Heart right ventricle (tissue), 16 donors: ENCODE data around the gene SERPINA4. TPM values are rescaled to one million over a fixed set of nuclear protein-coding genes. Genes with fewer than 3 reads are reported as not detected.

Experiments used
- ATAC-seq, 8 donors: fragments of 200-7000 bp; cut with Tn5 transposase; one replicate each; pipeline ENCODE4 v1.9.1; 2020; ENCODE audit warnings: mild to moderate bottlenecking in 8 of 8, moderate library complexity in 8 of 8, moderate number of reproducible peaks in 1 of 8
- DNase-seq, 2 donors: peaks; one replicate each; pipeline ENCODE4 v3.0.0-alpha.2; 2020
- H3K27ac ChIP-seq, 10 donors: fragments of 200-600 bp; sonication (generic) in 2 of 10; one replicate each; pipeline versions ENCODE4 v1.5.0 to v1.8.0; 2020 to 2022; ENCODE audit warnings: mild to moderate bottlenecking in 3 of 10
- H3K27me3 ChIP-seq, 7 donors: fragments of 200-600 bp; one replicate each; pipeline ENCODE4 v1.8.0; 2021 to 2022; ENCODE audit warnings: mild to moderate bottlenecking in 2 of 7
- H3K36me3 ChIP-seq, 9 donors: fragments of 200-600 bp; sonication (generic) in 1 of 9; one replicate each; pipeline versions ENCODE4 v1.5.0 to v1.8.0; 2020 to 2022; ENCODE audit warnings: mild to moderate bottlenecking in 2 of 9
- H3K4me1 ChIP-seq, 9 donors: fragments of 200-600 bp; sonication (generic) in 1 of 9; one replicate each; pipeline versions ENCODE4 v1.5.0 to v1.8.0; 2020 to 2022; ENCODE audit warnings: mild to moderate bottlenecking in 4 of 9
- H3K4me3 ChIP-seq, 10 donors: fragments of 200-600 bp; sonication (generic) in 2 of 10; one replicate each; pipeline versions ENCODE4 v1.5.0 to v1.8.0; 2020 to 2022; ENCODE audit warnings: mild to moderate bottlenecking in 7 of 10, moderate library complexity in 2 of 10
- H3K9me3 ChIP-seq, 11 donors: fragments of 200-600 bp in 10 of 11; sonication (generic) in 2 of 11; one replicate each; pipeline versions ENCODE4 v1.5.0 to v1.8.0; 2013 to 2022; ENCODE audit warnings: mild to moderate bottlenecking in 2 of 11, control low read depth in 1 of 11, moderate library complexity in 1 of 11
- WGBS, 2 donors: extraction: QIAGEN DNeasy Blood & Tissue Kit; methylation state at CpG; one replicate each; pipeline ENCODE4 v1.1.7; 2013; ENCODE audit warnings: inconsistent platforms in 1 of 2; 5-methylcytosine and 5-hydroxymethylcytosine counted together
- intact Hi-C, 10 donors: fragments of 100-400 bp; cut with DNase I; formaldehyde crosslinking; loops; one replicate each; pipeline versions ENCODE4 v1.11.1 to v1.14.2; 2022
- polyA plus RNA-seq, 2 donors: library from polyadenylated mRNA; stranded (reverse); fragments of 200-250 nt; gene quantifications; one replicate each; pipeline ENCODE4 v1.2.3, GENCODE V29; 2013
- total RNA-seq, 10 donors: library from RNA; stranded (reverse); fragmentation: NEBNext Ultra II Directional in 3 of 10; extraction: Animal tissue kit (Norgen Biotek cat#: 25700) in 3 of 10; gene quantifications; one replicate each; pipeline versions ENCODE4 v1.2.1 to v1.2.4, GENCODE V29; 2021 to 2023
- TF ChIP-seq, protein P1 (sequence below), 9 donors: fragments of 200-600 bp; sonication (generic) in 2 of 9; IDR thresholded peaks; one replicate each; pipeline versions ENCODE4 v1.5.0 to v1.8.0; 2021 to 2022; ENCODE audit warnings: antibody characterized with exemption in 9 of 9, mild to moderate bottlenecking in 5 of 9, moderate library complexity in 1 of 9
- donor health status: Arrhythmogenic right ventricular cardiomyopathy.
- donor health status: ischemic (EF 13 %, LVEDD 7.1; RV severe dilation, severe dysfunction).
- donor health status: healthy with polysubstance abuse.
- donor health status: DM: no; HTN: yes; CAD: no.
- donor health status: DM: no; HTN: no; CAD: no.
- donor health status: ischemic (EF 25% LVEDD 6.9; RV normal size, moderate dysfunction).
- donor health status: ischemic (EF 25% LVEDD 5.7; RV mildly dilated, moderate dysfunction).
- donor health status: healthy.
- donor health status: DM: yes; HTN: yes; CAD: no.
- donor health status: Ischemic cardiomyopathy.
- donor health status: ischemic (EF 35%, LVEDD 5.7; RV mildly dilated, moderate dysfunction).
- donor health status: nonischemic (EF 11% LVEDD 7.7; RV severe dilation, severe dysfunction).
- donor health status: DM: yes; HTN: yes; CAD: no.
- donor health status: PGD.
- donor health status: ischemic (EF 29% LVEDD 5.4; RV normal size, mild dysfunction).
- donor health status: nonischemic (EF 23%, LVEDD 6.1; RV moderate dilation, normal function).

The SERPINA4 gene
- total and polyA plus RNA-seq, 12 donors: not detected

DNA sequence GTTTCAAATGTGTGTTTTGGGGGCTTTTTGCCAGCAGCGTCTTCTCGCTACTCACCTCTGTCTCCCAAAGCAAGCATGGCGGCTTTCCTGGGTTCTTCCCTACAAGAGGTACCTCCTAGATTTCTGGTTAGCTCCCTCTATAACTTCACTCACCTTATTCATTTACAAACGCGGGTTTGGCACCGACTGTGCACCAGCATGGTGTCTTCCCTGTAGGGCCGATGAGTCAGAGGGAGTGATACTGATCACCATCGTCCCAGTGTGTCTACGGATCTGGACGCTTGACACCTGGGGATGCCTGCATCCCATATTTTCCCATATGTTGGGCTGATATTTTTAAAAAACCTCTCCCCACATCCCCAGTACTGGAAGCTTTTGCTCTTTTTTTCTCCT is 44.0 kb upstream of the SERPINA4 start:
- Histone ChIP-seq H3K4me1 (no peaks in the 10 kb centered on the region), H3K4me3 (no peak overlapping the region), H3K36me3 (no peaks in the 10 kb centered on the region), H3K9me3 (no peaks in the 10 kb centered on the region), H3K27ac (no peak overlapping the region), H3K27me3 (peaks cover 0 to 27% (median 11%) of the 10 kb centered on the region in 7 donors)
- ATAC-seq: no peak
- TF ChIP-seq, protein P1, sequence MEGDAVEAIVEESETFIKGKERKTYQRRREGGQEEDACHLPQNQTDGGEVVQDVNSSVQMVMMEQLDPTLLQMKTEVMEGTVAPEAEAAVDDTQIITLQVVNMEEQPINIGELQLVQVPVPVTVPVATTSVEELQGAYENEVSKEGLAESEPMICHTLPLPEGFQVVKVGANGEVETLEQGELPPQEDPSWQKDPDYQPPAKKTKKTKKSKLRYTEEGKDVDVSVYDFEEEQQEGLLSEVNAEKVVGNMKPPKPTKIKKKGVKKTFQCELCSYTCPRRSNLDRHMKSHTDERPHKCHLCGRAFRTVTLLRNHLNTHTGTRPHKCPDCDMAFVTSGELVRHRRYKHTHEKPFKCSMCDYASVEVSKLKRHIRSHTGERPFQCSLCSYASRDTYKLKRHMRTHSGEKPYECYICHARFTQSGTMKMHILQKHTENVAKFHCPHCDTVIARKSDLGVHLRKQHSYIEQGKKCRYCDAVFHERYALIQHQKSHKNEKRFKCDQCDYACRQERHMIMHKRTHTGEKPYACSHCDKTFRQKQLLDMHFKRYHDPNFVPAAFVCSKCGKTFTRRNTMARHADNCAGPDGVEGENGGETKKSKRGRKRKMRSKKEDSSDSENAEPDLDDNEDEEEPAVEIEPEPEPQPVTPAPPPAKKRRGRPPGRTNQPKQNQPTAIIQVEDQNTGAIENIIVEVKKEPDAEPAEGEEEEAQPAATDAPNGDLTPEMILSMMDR (IDR thresholded peaks at IDR 0.05): no peak
- WGBS, 2 donors: 60 to 62% methylated on average over 10 of the region's 10 CpGs
- intact Hi-C loops: no loop called here
- DNase-seq: no peak

DNA sequence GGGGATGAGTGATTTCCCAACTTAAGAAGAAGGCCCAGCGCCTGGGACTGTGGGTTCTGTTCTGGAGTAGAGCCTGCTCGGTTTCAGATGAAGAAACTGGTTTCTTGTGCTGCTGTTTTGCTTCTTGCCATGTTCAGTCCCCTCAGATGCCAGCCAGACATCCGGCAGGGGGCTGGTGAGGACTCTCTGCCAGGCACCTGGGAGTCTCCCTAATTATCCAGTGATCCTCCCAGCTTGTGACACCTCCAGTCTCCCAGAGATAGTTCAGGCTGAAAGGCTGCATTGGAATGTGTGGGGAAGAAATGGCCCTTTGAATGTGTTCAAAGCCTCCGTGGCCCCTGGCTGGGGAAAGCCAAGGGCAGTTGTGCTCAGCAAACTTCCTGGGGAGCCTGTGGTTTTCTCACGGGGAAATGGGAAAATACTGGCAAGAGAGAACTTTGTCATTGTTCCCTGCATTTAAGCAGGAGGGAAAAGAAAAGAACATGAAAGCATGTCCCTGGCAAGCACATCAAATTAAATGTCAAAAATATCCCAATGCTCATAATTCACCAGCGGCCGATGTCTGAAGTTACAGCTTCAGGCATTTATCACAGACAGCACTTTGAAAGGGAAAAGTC is 43.5 kb upstream of the SERPINA4 start:
- Histone ChIP-seq H3K27ac (no peak overlapping the region), H3K4me1 (no peaks in the 10 kb centered on the region), H3K36me3 (no peaks in the 10 kb centered on the region), H3K4me3 (no peak overlapping the region), H3K9me3 (no peaks in the 10 kb centered on the region), H3K27me3 (peaks cover 0 to 25% (median 11%) of the 10 kb centered on the region in 7 donors)
- no peak for DNase-seq
- intact Hi-C loops: no loop called here
- 41 to 45% methylated on average over 7 of the region's 7 CpGs for WGBS, 2 donors
- TF ChIP-seq, protein P1 (IDR thresholded peaks at IDR 0.05): no peak
- no peak for ATAC-seq

DNA sequence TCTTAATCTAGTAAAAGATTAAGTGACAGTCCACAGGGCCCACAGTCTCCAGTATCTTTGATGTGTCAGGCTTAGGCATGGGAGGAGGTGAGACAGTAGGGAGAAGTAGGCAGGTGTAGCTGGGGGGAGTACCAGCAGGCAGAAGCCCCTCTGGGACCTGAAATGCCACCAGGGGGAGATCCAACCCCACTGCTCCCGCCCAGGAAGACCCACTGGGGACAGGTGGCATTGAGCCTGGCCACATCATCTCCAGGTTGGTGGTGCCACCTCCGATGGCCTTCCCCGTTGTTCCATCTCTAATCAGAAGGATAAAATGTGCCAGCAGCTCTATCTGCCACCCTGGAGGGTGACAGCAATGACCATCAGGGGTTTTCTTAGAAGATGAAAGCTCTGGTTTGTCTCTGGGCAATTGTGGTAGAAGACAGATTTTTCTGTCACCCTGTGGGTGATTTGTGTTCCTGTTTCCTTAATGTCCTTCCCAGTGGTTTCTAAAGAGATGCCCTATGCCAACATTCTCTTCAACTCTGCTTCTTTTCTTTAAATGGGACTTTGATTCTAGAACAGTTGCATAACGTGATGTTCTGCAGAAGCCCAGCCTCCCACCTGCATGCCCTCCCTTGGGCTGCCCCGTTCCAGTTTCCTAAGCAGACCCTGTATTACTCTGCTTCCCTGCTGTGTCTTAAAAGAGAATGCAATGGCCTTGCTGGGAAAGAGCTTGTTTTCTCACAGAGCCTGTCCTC is 39.7 kb upstream of the SERPINA4 start:
- DNase-seq: no peak
- H3K27me3 ChIP-seq: peaks cover 0 to 26% (median 12%) of the 10 kb centered on the region in 7 donors
- 55% methylated on average over 5 of the region's 5 CpGs for WGBS, 2 donors

DNA sequence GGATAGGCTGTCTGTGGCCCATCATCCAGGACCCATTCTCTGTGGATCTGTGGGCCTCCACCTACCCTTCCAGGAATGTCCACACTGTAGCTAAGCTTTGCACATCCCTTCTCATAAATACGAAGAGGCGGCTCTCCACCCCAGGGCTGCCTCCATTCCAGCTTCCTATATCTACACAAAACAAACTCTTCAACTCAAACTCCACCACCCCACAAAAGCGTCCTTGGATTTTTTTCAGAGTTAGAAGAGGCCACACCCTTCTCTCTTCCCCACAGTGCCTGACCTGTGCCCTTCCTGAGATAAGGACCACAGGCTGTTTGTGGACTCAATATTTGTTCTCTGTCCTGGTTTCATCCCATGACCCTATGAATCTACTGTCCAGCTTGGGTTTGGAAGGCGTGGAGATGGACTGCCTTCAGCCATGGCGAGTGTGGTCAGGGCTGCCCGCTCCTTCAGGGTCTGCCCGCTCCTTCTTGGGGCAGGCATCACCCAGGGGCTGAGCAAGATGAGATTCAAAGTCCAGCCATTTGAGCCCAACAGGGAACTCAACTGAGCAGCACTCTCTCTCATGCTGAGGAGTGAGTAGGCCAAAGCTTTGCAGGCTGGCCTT is 39.0 kb upstream of the SERPINA4 start:
- intact Hi-C loops: no loop called here
- H3K4me3 ChIP-seq: no peak overlapping the region
- H3K36me3 ChIP-seq: no peaks in the 10 kb centered on the region
- 77 to 78% methylated on average over 7 of the region's 7 CpGs for WGBS, 2 donors
- peaks cover 0 to 11% (median 0%) of the 10 kb centered on the region in 11 donors for H3K9me3 ChIP-seq
- peaks cover 0 to 24% (median 5%) of the 10 kb centered on the region in 7 donors for H3K27me3 ChIP-seq
- no peak overlapping the region for H3K27ac ChIP-seq
- no peak for DNase-seq
- H3K4me1 ChIP-seq: no peaks in the 10 kb centered on the region
- no peak for ATAC-seq
- TF ChIP-seq, protein P1 (IDR thresholded peaks at IDR 0.05): no peak

More for the DNA sequence above, 39.7 kb upstream of the SERPINA4 start:
- no peak for ATAC-seq
- H3K27ac ChIP-seq: no peak overlapping the region
- peaks cover 0 to 5% (median 0%) of the 10 kb centered on the region in 11 donors for H3K9me3 ChIP-seq
- TF ChIP-seq, protein P1 (IDR thresholded peaks at IDR 0.05): no peak
- no peaks in the 10 kb centered on the region for H3K4me1 ChIP-seq
- intact Hi-C loops: no loop called here
- no peaks in the 10 kb centered on the region for H3K36me3 ChIP-seq
- H3K4me3 ChIP-seq: no peak overlapping the region
